Right lobe of liver (tissue), 6 donors: ENCODE data around the gene ANKRD44. TPM values are rescaled to one million over a fixed set of nuclear protein-coding genes. Genes with fewer than 3 reads are reported as not detected.

Experiments used
- ATAC-seq, 4 donors: fragments of 200-7000 bp; cut with Tn5 transposase; one replicate each; pipeline ENCODE4 v1.9.1; 2020; ENCODE audit warnings: mild to moderate bottlenecking in 4 of 4, moderate library complexity in 4 of 4
- DNase-seq, 3 donors: peaks; one replicate each; pipeline ENCODE4 v3.0.0-alpha.2; 2020
- H3K27ac ChIP-seq, 3 donors: fragments of 200-600 bp; one replicate each; pipeline ENCODE4 v1.8.0; 2022
- H3K27me3 ChIP-seq, 2 donors: fragments of 200-600 bp; one replicate each; pipeline ENCODE4 v1.8.0; 2022
- H3K36me3 ChIP-seq, 4 donors: fragments of 200-600 bp; sonication (generic) in 1 of 4; one replicate each; pipeline versions ENCODE4 v1.5.1 to v1.8.0; 2017 to 2022; ENCODE audit warnings: control low read depth in 1 of 4
- H3K4me1 ChIP-seq, 4 donors: fragments of 200-600 bp; sonication (generic) in 1 of 4; one replicate each; pipeline versions ENCODE4 v1.5.1 to v1.8.0; 2017 to 2022; ENCODE audit warnings: control low read depth in 1 of 4
- H3K4me3 ChIP-seq, 3 donors: fragments of 200-600 bp; one replicate each; pipeline ENCODE4 v1.8.0; 2022
- H3K9me3 ChIP-seq, 4 donors: fragments of 200-600 bp; sonication (generic) in 1 of 4; one replicate each; pipeline versions ENCODE4 v1.5.1 to v1.8.0; 2017 to 2022; ENCODE audit warnings: control low read depth in 1 of 4
- POLR2A ChIP-seq: fragments of 450-650 bp; IDR thresholded peaks from one replicate; pipeline ENCODE4 v1.6.1; 2017; ENCODE audit warnings: antibody characterized with exemption, mild to moderate bottlenecking
- WGBS: methylation state at CpG from one replicate; pipeline ENCODE4 v1.1.6; 2018; ENCODE audit warnings: low coverage, low lambda C conversion rate; ENCODE audit not compliant: insufficient coverage; ENCODE audit errors: missing lambda C conversion rate; 5-methylcytosine and 5-hydroxymethylcytosine counted together
- intact Hi-C, 2 donors: fragments of 100-400 bp; cut with DNase I; formaldehyde crosslinking; loops; one replicate each; pipeline versions ENCODE4 v1.11.2 to v1.14.1; 2022
- total RNA-seq, 6 experiments: library from RNA; depleted of rRNA in 2 of 6; stranded (reverse); fragments of >200 nt in 2 of 6; fragmentation: NEBNext Ultra II Directional in 3 of 6; extraction: Animal tissue kit (Norgen Biotek cat#: 25700) in 3 of 6; gene quantifications; one replicate each; pipeline versions ENCODE4 v1.1.0 to v1.2.4, GENCODE V29; 2016 to 2023
- TF ChIP-seq, protein P1 (sequence below), 4 donors: fragments of 200-600 bp in 3 of 4; fragments of 450-650 bp in 1 of 4; IDR thresholded peaks; one replicate each; pipeline versions ENCODE4 v1.5.1 to v1.8.0; 2016 to 2022; ENCODE audit warnings: antibody characterized with exemption in 4 of 4, mild to moderate bottlenecking in 2 of 4
- donor health status: DM: no; HTN: yes; CAD: no.
- donor health status: DM: no; HTN: no; CAD: no.
- donor health status: DM: no; HTN: no; CAD: no.
- donor health status: DM: no; HTN: yes; CAD: no.
- donor health status: DM: no; HTN: yes; CAD: no.

Gene ANKRD44
- total RNA-seq, 6 experiments from 2014 or later = 7.9 to 19.5 (median 13.3) TPM

GRCh38 chr2:197096649-197097048 is 213.9 kb downstream of the ANKRD44 start:
- no peaks in the 10 kb centered on the region for H3K27me3 ChIP-seq
- DNase-seq (no peak), ATAC-seq (no peak)
- no peaks in the 10 kb centered on the region for H3K36me3 ChIP-seq
- H3K9me3 ChIP-seq = no peaks in the 10 kb centered on the region
- 81% methylated on average over 2 of the region's 2 CpGs for WGBS
- H3K4me3 ChIP-seq = no peak overlapping the region
- TF ChIP-seq, protein P1, sequence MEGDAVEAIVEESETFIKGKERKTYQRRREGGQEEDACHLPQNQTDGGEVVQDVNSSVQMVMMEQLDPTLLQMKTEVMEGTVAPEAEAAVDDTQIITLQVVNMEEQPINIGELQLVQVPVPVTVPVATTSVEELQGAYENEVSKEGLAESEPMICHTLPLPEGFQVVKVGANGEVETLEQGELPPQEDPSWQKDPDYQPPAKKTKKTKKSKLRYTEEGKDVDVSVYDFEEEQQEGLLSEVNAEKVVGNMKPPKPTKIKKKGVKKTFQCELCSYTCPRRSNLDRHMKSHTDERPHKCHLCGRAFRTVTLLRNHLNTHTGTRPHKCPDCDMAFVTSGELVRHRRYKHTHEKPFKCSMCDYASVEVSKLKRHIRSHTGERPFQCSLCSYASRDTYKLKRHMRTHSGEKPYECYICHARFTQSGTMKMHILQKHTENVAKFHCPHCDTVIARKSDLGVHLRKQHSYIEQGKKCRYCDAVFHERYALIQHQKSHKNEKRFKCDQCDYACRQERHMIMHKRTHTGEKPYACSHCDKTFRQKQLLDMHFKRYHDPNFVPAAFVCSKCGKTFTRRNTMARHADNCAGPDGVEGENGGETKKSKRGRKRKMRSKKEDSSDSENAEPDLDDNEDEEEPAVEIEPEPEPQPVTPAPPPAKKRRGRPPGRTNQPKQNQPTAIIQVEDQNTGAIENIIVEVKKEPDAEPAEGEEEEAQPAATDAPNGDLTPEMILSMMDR (IDR thresholded peaks at IDR 0.05) = no peak
- TF ChIP-seq POLR2A = no peak
- no peak overlapping the region for H3K27ac ChIP-seq
- intact Hi-C loops = no loop called here
- H3K4me1 ChIP-seq = no peaks in the 10 kb centered on the region

DNA sequence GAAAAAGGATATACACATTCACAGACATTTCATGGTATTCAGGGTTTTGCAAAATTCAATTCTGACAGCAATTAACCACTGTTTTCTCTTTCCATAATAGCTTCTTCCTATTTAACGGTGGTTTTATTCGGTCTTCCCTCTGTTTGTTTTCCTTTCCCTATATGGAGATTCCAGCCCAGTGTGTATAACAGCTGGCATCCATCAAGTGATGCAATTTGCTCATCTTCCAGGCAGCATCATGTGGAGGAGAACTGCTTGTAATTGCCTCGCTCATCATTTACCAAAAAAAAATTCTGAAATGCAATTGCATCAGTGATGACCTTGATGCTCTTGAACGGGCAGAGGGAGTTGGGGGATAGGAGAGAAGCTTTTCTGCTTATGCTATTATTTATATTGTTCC is 218.1 kb downstream of the ANKRD44 start:
- no peaks in the 10 kb centered on the region for H3K36me3 ChIP-seq
- no peak for ATAC-seq

DNA sequence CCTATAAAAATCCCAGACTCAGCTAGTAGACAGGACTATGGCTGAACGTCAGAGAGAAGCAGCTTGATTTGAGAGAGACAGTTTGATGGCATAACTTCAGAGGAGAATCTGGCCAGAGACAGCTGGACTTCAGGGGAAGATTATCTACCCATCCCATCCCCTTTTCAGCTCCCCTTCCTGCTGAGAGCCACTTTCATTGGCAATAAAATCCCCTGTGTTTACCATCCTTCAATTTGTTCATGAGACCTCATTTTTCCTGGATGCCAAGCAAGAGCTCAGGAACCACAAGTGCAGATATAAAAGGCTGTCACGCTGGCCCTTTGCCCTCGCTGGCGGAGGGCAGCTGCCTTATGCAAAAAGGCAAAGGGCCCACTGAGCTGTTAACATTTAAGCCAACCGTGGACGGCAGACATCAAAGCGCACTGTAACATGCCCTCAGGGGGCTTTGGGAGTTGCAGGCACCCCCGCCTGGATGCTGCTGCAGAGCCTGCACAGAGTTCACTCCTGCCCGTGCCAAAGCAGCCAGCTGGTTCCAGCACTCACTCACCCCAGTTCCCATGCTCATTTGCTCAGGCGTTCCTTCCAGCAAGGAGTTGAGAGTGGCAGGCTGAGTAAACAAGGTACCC is 219.7 kb downstream of the ANKRD44 start:
- no peak overlapping the region for H3K27ac ChIP-seq

More for the DNA sequence above, 218.1 kb downstream of the ANKRD44 start:
- intact Hi-C loops = no loop called here
- Histone ChIP-seq H3K4me1 (no peaks in the 10 kb centered on the region), H3K4me3 (no peak overlapping the region), H3K27me3 (no peaks in the 10 kb centered on the region), H3K9me3 (no peaks in the 10 kb centered on the region), H3K27ac (no peak overlapping the region)
- DNase-seq = no peak
- TF ChIP-seq POLR2A = no peak
- TF ChIP-seq, protein P1 (IDR thresholded peaks at IDR 0.05) = no peak
- 82% methylated on average over 2 of the region's 4 CpGs for WGBS

GRCh38 chr2:197089655-197090054 is 220.9 kb downstream of the ANKRD44 start:
- DNase-seq = no peak
- intact Hi-C loops = no loop called here
- ATAC-seq = no peak
- no peaks in the 10 kb centered on the region for H3K9me3 ChIP-seq
- no peak for TF ChIP-seq POLR2A
- TF ChIP-seq, protein P1 (IDR thresholded peaks at IDR 0.05) = no peak
- no peaks in the 10 kb centered on the region for H3K36me3 ChIP-seq
- no peak overlapping the region for H3K4me3 ChIP-seq
- no peak overlapping the region for H3K27ac ChIP-seq
- WGBS = 100% methylated on average over 2 of the region's 2 CpGs
- H3K4me1 ChIP-seq = no peaks in the 10 kb centered on the region
- no peaks in the 10 kb centered on the region for H3K27me3 ChIP-seq

More for the DNA sequence above, 219.7 kb downstream of the ANKRD44 start:
- Histone ChIP-seq H3K4me1 (no peaks in the 10 kb centered on the region), H3K4me3 (no peak overlapping the region), H3K36me3 (no peaks in the 10 kb centered on the region), H3K9me3 (no peaks in the 10 kb centered on the region), H3K27me3 (no peaks in the 10 kb centered on the region)
- intact Hi-C loops = no loop called here
- ATAC-seq = no peak
- 91% methylated on average over 4 of the region's 10 CpGs for WGBS
- TF ChIP-seq, protein P1 (IDR thresholded peaks at IDR 0.05) = no peak
- TF ChIP-seq POLR2A = no peak
- no peak for DNase-seq
